ENCODE data around the gene COQ4.

COQ4 gene

GRCh38 chr9:128333451-128333869 lies 10.8 kb downstream of the COQ4 start:
- no peak overlapping the region for H3K9ac ChIP-seq (ENCODE audit: low read depth, low read length, poor library complexity, severe bottlenecking)
- no peaks in the 10 kb centered on the region for H3K27me3 ChIP-seq (ENCODE audit: insufficient read depth, low read length, poor library complexity, severe bottlenecking)
- H3K4me2 ChIP-seq (ENCODE audit: low read depth, low read length, poor library complexity, severe bottlenecking), result no peak overlapping the region
- no peak overlapping the region for H3K4me3 ChIP-seq (ENCODE audit: low read length, poor library complexity, severe bottlenecking)
- no peaks in the 10 kb centered on the region for H3K4me1 ChIP-seq (ENCODE audit: insufficient read depth, low read length, poor library complexity, severe bottlenecking)
- H3K9me3 ChIP-seq (ENCODE audit: insufficient read depth, low read depth, low read length), result no peaks in the 10 kb centered on the region
- no peaks in the 10 kb centered on the region for H3K9me2 ChIP-seq (replicated peaks; ENCODE audit: low read depth, low read length)
- no peaks in the 10 kb centered on the region for H3F3A ChIP-seq (ENCODE audit: low read depth)
- no peaks in the 10 kb centered on the region for H3K79me2 ChIP-seq (ENCODE audit: insufficient read depth, low read length)
- no peaks in the 10 kb centered on the region for H3K36me3 ChIP-seq (ENCODE audit: insufficient read depth, low read length)
- no peak overlapping the region for H2AFZ ChIP-seq (ENCODE audit: low read length)
- TF ChIP-seq CTCF (conservative IDR thresholded peaks at IDR 0.05; ENCODE audit: low read length) (no peak), EZH2phosphoT487 (IDR thresholded peaks at IDR 0.05; ENCODE audit: borderline replicate concordance) (no peak)
- H4K20me1 ChIP-seq (ENCODE audit: insufficient read depth, low read length, poor library complexity, severe bottlenecking), result no peaks in the 10 kb centered on the region

DNA sequence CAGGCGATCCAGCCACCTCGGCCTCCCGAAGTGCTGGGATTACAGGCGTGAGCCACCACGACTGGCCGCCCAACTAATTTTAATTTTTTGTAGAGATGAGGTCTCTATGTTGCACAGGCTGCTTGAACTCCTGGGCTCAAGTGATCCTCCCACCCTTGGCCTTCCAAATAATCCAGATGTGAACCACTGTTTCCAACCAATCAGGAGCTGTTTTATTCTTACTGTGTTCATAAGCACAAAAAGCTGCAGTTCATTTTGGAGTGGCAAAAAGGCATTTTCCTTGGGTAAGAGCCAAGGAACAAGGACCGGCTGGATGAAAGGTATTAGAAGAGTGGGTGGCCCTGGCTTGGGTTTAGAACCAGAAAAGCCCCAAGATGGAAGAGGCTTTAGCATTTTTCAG lies 12.5 kb downstream of the COQ4 start:
- TF ChIP-seq EZH2phosphoT487 (IDR thresholded peaks at IDR 0.05; ENCODE audit: borderline replicate concordance), result no peak
- TF ChIP-seq CTCF (conservative IDR thresholded peaks at IDR 0.05; ENCODE audit: low read length), result no peak
- H3K4me3 ChIP-seq (ENCODE audit: low read length, poor library complexity, severe bottlenecking), result no peak overlapping the region

GRCh38 chr9:128335914-128336313 lies 13.3 kb downstream of the COQ4 start:
- H3K27me3 ChIP-seq (ENCODE audit: insufficient read depth, low read length, poor library complexity, severe bottlenecking), result no peaks in the 10 kb centered on the region
- no peak overlapping the region for H3K9ac ChIP-seq (ENCODE audit: low read depth, low read length, poor library complexity, severe bottlenecking)
- H3K4me2 ChIP-seq (ENCODE audit: low read depth, low read length, poor library complexity, severe bottlenecking), result no peak overlapping the region
- TF ChIP-seq EZH2phosphoT487 (IDR thresholded peaks at IDR 0.05; ENCODE audit: borderline replicate concordance) (no peak), CTCF (conservative IDR thresholded peaks at IDR 0.05; ENCODE audit: low read length) (no peak)
- no peaks in the 10 kb centered on the region for H4K20me1 ChIP-seq (ENCODE audit: insufficient read depth, low read length, poor library complexity, severe bottlenecking)
- no peak overlapping the region for H3K4me3 ChIP-seq (ENCODE audit: low read length, poor library complexity, severe bottlenecking)
- H3K9me2 ChIP-seq (replicated peaks; ENCODE audit: low read depth, low read length), result no peaks in the 10 kb centered on the region
- peaks cover 6% of the 10 kb centered on the region for H3K4me1 ChIP-seq (ENCODE audit: insufficient read depth, low read length, poor library complexity, severe bottlenecking)
- H3K79me2 ChIP-seq (ENCODE audit: insufficient read depth, low read length), result no peaks in the 10 kb centered on the region
- no peaks in the 10 kb centered on the region for H3F3A ChIP-seq (ENCODE audit: low read depth)
- H3K9me3 ChIP-seq (ENCODE audit: insufficient read depth, low read depth, low read length), result no peaks in the 10 kb centered on the region
- H2AFZ ChIP-seq (ENCODE audit: low read length), result no peak overlapping the region
- H3K36me3 ChIP-seq (ENCODE audit: insufficient read depth, low read length), result no peaks in the 10 kb centered on the region

More for the DNA sequence above, 12.5 kb downstream of the COQ4 start:
- Histone ChIP-seq H3K27me3 (ENCODE audit: insufficient read depth, low read length, poor library complexity, severe bottlenecking) (no peaks in the 10 kb centered on the region), H2AFZ (ENCODE audit: low read length) (no peak overlapping the region), H3F3A (ENCODE audit: low read depth) (no peaks in the 10 kb centered on the region), H3K79me2 (ENCODE audit: insufficient read depth, low read length) (no peaks in the 10 kb centered on the region), H3K9ac (ENCODE audit: low read depth, low read length, poor library complexity, severe bottlenecking) (no peak overlapping the region), H3K36me3 (ENCODE audit: insufficient read depth, low read length) (no peaks in the 10 kb centered on the region), H3K4me1 (ENCODE audit: insufficient read depth, low read length, poor library complexity, severe bottlenecking) (peaks cover 6% of the 10 kb centered on the region), H3K9me3 (ENCODE audit: insufficient read depth, low read depth, low read length) (no peaks in the 10 kb centered on the region), H4K20me1 (ENCODE audit: insufficient read depth, low read length, poor library complexity, severe bottlenecking) (no peaks in the 10 kb centered on the region), H3K9me2 (replicated peaks; ENCODE audit: low read depth, low read length) (no peaks in the 10 kb centered on the region), H3K4me2 (ENCODE audit: low read depth, low read length, poor library complexity, severe bottlenecking) (no peak overlapping the region)

All from Loucy (cell line).